Measurements from ENCODE around the gene SNX8.

SNX8 gene

DNA sequence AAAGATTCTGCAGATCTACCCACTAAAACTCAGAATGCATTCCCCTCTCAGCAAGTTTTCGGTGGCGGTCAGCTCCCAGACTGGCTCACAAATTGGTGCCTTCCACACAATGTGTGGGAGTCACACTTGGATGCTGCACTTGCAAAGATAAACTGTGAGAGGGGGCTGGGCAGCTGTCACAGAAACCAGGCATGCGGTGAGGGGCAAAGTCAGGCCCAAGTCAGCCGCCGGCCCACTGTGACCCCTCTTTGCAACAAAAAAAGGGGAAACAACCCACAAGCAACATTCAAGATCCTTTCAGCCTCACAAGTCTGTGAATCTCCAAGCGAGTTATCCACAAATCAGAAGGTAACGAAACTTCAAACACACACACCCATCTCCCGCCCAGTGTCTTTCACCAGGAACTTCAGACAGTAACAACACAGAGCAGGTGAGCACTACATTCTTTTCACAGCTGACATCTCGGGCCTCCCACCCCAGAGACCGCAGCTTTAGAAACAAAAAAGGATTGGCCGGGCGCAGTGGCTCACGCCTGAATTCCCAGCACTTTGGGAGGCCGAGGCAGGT is 32.0 kb downstream of the SNX8 start:
- no peak for TF ChIP-seq RAD21 (IDR thresholded peaks at IDR 0.05; ENCODE audit: low read depth)
- no peak for TF ChIP-seq TAF1 (IDR thresholded peaks at IDR 0.05; ENCODE audit: low read depth)
- TF ChIP-seq YY1 (IDR thresholded peaks at IDR 0.05; ENCODE audit: low read depth): no peak

- no peak for TF ChIP-seq EGR1 (IDR thresholded peaks at IDR 0.05)
Measured at GRCh38 chr7:2281541-2281940, 32.7 kb downstream of the SNX8 start.

GRCh38 chr7:2280424-2280823 is 33.8 kb downstream of the SNX8 start:
- TF ChIP-seq TCF12 (IDR thresholded peaks at IDR 0.05; ENCODE audit: low read depth): no peak
- TF ChIP-seq YY1 (IDR thresholded peaks at IDR 0.05; ENCODE audit: low read depth): no peak
- TF ChIP-seq MAX (IDR thresholded peaks at IDR 0.05): no peak
- no peak for TF ChIP-seq NFIC (IDR thresholded peaks at IDR 0.05)
- TF ChIP-seq ZBTB7A (IDR thresholded peaks at IDR 0.05; ENCODE audit: low read depth): no peak
- no peak for TF ChIP-seq EP300 (IDR thresholded peaks at IDR 0.05; ENCODE audit: borderline replicate concordance)
- TF ChIP-seq CEBPB (IDR thresholded peaks at IDR 0.05): no peak
- TF ChIP-seq EGR1 (IDR thresholded peaks at IDR 0.05): no peak
- no peak for TF ChIP-seq FOXM1 (IDR thresholded peaks at IDR 0.05; ENCODE audit: borderline replicate concordance, low read depth)
- no peak for TF ChIP-seq TEAD4 (IDR thresholded peaks at IDR 0.05)
- no peak for TF ChIP-seq REST (IDR thresholded peaks at IDR 0.05; ENCODE audit: low read depth)
- TF ChIP-seq TAF1 (IDR thresholded peaks at IDR 0.05; ENCODE audit: low read depth): no peak

DNA sequence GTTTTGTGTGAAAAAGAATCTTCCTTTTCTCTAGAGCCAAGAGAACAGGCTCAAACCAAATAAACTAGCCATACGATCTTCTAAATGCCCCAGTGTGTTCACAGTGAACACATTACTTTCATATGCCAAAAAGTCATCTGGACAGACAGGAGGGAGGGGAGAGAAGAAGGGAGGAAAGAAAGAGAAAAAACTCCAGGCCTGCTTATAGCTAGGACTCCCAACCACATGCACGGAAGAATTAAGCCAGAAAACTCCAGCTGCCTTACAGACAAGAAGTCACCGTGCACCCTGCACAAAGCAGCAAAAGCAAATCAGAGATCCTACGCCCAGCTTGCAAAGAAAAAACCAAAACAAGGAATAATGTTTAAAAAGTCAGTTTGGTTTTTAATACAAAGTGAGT is 34.3 kb downstream of the SNX8 start:
- TF ChIP-seq MAX (IDR thresholded peaks at IDR 0.05) (no peak), YY1 (IDR thresholded peaks at IDR 0.05; ENCODE audit: low read depth) (no peak), TCF12 (IDR thresholded peaks at IDR 0.05; ENCODE audit: low read depth) (no peak), TEAD4 (IDR thresholded peaks at IDR 0.05) (no peak), FOXM1 (IDR thresholded peaks at IDR 0.05; ENCODE audit: borderline replicate concordance, low read depth) (no peak), EP300 (IDR thresholded peaks at IDR 0.05; ENCODE audit: borderline replicate concordance) (no peak), CEBPB (IDR thresholded peaks at IDR 0.05) (no peak)

- TF ChIP-seq REST (IDR thresholded peaks at IDR 0.05; ENCODE audit: low read depth): no peak
- TF ChIP-seq RAD21 (IDR thresholded peaks at IDR 0.05; ENCODE audit: low read depth): no peak
- TF ChIP-seq TCF12 (IDR thresholded peaks at IDR 0.05; ENCODE audit: low read depth): no peak
- no peak for TF ChIP-seq YY1 (IDR thresholded peaks at IDR 0.05; ENCODE audit: low read depth)
- no peak for TF ChIP-seq CEBPB (IDR thresholded peaks at IDR 0.05)
- TF ChIP-seq FOXM1 (IDR thresholded peaks at IDR 0.05; ENCODE audit: borderline replicate concordance, low read depth): no peak
- no peak for TF ChIP-seq MAX (IDR thresholded peaks at IDR 0.05)
- no peak for TF ChIP-seq ZBTB7A (IDR thresholded peaks at IDR 0.05; ENCODE audit: low read depth)
- TF ChIP-seq, protein P1, sequence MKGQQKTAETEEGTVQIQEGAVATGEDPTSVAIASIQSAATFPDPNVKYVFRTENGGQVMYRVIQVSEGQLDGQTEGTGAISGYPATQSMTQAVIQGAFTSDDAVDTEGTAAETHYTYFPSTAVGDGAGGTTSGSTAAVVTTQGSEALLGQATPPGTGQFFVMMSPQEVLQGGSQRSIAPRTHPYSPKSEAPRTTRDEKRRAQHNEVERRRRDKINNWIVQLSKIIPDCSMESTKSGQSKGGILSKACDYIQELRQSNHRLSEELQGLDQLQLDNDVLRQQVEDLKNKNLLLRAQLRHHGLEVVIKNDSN (IDR thresholded peaks at IDR 0.05): no peak
- no peak for TF ChIP-seq EGR1 (IDR thresholded peaks at IDR 0.05)
- no peak for TF ChIP-seq NFIC (IDR thresholded peaks at IDR 0.05)
- TF ChIP-seq TAF1 (IDR thresholded peaks at IDR 0.05; ENCODE audit: low read depth): no peak
- TF ChIP-seq EP300 (IDR thresholded peaks at IDR 0.05; ENCODE audit: borderline replicate concordance): no peak
- TF ChIP-seq TEAD4 (IDR thresholded peaks at IDR 0.05): no peak
- TF ChIP-seq CREB1 (IDR thresholded peaks at IDR 0.05; ENCODE audit: low read depth): no peak
Measured at GRCh38 chr7:2278026-2278425, 36.2 kb downstream of the SNX8 start.

DNA sequence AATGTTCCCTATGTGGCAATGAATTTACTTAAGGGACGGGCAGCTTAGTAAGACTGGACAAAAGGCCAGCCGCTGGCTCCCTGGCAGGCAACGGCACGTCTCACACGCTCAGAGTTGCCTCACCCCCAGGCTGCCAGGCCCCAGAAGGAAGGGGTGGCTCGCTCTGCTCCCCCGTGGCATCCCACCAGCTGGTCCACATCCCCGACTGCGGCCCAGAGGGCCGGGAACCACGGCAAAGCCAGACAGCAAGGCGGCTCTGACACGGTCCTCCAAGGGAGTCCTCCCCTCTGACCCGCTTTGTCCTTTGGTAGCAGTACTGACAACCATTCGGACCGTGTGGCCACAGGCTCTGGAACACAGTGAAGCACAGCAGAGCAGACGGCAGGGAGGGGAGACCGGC is 38.1 kb downstream of the SNX8 start:
- TF ChIP-seq CREB1 (IDR thresholded peaks at IDR 0.05; ENCODE audit: low read depth) (no peak), RAD21 (IDR thresholded peaks at IDR 0.05; ENCODE audit: low read depth) (no peak), REST (IDR thresholded peaks at IDR 0.05; ENCODE audit: low read depth) (no peak), FOXM1 (IDR thresholded peaks at IDR 0.05; ENCODE audit: borderline replicate concordance, low read depth) (no peak), ZBTB7A (IDR thresholded peaks at IDR 0.05; ENCODE audit: low read depth) (no peak), NFIC (IDR thresholded peaks at IDR 0.05) (no peak), CEBPB (IDR thresholded peaks at IDR 0.05) (no peak), TCF12 (IDR thresholded peaks at IDR 0.05; ENCODE audit: low read depth) (no peak), MAX (IDR thresholded peaks at IDR 0.05) (no peak), TEAD4 (IDR thresholded peaks at IDR 0.05) (no peak), EP300 (IDR thresholded peaks at IDR 0.05; ENCODE audit: borderline replicate concordance) (no peak)
- TF ChIP-seq, protein P1 (IDR thresholded peaks at IDR 0.05): no peak

Data from Ishikawa (cell line).